PFSK-1 (cell line): ENCODE measurements around the gene ZDHHC14.

ENCODE experiments used
- POLR2AphosphoS5 ChIP-seq: IDR thresholded peaks from 2 replicates; pipeline ENCODE4 v1.6.1; 2012; ENCODE audit warnings: low read depth, mild to moderate bottlenecking, control low read depth, low read length, moderate library complexity
- REST ChIP-seq, 2 experiments: IDR thresholded peaks; 2 replicates each; pipeline versions ENCODE4 v1.6.1 to v1.8.0; 2011 to 2012; ENCODE audit warnings: low read depth in 2 of 2, low read length in 2 of 2, control low read depth in 1 of 2, inconsistent platforms in 1 of 2, mild to moderate bottlenecking in 1 of 2, moderate library complexity in 1 of 2; ENCODE audit not compliant: insufficient read depth in 1 of 2
- TAF1 ChIP-seq: IDR thresholded peaks from 2 replicates; pipeline ENCODE4 v1.6.1; 2012; ENCODE audit warnings: low read length, control low read depth, borderline replicate concordance; ENCODE audit not compliant: insufficient read depth

DNA sequence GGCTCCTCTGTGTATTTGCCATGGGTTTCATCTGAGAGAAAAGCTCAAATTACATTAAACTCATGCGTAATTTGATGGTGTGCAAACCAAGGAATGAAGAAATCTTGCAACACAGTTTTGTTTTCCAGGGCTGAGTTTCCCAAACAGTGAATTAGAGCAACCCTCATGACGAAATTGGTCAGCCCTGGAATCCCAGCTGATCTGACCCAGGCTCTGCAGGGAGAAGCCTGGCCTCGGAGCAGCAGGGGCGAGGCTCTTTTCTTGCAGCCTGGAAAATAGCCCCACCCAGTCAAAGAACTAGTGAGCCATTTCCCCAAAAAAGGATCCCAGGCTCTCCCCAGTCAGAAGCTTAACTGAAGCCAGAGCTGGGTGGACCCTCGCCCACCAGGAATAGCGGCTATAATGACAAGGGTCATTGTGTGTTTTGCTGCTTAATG, 334.8 kb downstream of the ZDHHC14 start:
- TF ChIP-seq POLR2AphosphoS5: no peak
- TF ChIP-seq TAF1: no peak
- TF ChIP-seq REST (IDR thresholded peaks at IDR 0.05; ENCODE audit: insufficient read depth in 1 of 2, low read depth in 2 of 2, low read length in 2 of 2): no peak
